ENCODE data around the gene PRR35. TPM values are rescaled to one million over a fixed set of nuclear protein-coding genes. Genes with fewer than 3 reads are reported as not detected.
A peak's percentile ranks its signal among the peaks of the same experiment; 100 is the strongest.

The PRR35 gene
- total RNA-seq, 1 experiment from 2014 or later = 0.06 TPM

DNA sequence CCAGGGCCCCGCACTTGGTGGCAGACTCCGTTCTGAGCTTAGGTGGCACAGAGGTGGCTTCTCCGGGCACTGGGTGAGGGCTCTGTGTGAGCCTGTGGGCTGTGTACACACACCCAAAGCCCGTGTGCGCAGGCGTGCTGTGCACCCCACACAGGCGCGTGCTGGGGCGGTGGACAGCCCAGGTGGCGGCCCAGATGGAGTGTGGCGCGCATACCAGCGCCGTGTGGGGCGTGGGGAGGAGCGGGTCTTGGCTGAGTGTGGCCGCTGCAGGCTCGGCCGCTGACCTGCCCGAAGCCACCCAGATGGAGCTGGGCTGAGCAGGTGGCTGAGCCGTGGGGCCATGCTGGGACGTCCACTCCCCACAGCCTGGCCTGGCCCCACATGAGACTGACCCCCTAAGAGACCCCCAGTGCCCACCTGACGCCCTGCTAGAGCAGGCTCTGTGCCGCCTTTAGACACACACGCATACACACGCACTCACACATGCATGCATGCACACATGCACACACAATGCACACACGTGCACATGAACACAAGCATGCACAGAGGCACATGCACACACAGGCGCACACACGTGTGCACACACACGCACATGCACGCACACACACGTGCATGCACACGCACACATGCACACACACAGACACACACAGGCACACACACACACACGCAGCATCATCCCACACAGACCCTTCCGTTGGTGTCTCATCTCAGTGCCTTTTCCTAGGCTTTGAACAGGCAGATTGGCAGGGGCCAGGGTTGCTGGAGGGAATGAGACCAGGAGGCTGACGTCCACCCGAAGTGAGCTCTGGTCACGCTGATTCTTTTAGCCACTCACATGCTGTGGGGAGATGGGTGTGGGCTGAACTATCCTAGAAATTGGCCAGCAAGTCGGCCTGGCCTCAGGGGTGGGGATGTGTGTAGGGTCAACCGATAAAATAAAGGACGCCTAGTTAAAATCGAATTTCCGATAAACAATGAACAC, 2.1 kb downstream of the PRR35 start:
- no peak for DNase-seq (ENCODE audit: low read depth)

DNA sequence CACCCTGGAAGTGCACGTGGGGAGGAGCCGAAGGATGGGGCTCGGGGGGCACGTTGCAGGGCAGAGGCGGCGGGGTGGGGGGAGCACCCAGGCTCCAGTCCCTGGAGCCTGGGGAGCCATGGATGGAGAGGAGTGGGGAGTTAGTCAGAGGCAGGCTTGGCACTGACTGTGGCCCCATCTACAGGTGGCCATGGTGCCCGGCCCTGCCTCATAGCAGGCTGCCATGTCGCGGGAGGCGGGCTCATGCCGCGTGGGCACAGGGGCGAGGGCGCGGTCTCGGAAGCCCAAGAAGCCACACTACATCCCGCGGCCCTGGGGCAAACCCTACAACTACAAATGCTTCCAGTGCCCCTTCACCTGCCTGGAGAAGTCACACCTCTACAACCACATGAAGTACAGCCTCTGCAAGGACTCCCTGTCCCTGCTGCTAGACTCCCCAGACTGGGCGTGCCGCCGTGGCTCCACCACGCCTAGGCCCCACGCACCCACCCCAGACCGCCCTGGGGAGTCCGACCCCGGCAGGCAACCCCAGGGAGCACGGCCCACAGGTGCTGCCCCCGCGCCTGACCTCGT, 3.0 kb downstream of the PRR35 start:
- DNase-seq (ENCODE audit: low read depth) = no peak

DNA sequence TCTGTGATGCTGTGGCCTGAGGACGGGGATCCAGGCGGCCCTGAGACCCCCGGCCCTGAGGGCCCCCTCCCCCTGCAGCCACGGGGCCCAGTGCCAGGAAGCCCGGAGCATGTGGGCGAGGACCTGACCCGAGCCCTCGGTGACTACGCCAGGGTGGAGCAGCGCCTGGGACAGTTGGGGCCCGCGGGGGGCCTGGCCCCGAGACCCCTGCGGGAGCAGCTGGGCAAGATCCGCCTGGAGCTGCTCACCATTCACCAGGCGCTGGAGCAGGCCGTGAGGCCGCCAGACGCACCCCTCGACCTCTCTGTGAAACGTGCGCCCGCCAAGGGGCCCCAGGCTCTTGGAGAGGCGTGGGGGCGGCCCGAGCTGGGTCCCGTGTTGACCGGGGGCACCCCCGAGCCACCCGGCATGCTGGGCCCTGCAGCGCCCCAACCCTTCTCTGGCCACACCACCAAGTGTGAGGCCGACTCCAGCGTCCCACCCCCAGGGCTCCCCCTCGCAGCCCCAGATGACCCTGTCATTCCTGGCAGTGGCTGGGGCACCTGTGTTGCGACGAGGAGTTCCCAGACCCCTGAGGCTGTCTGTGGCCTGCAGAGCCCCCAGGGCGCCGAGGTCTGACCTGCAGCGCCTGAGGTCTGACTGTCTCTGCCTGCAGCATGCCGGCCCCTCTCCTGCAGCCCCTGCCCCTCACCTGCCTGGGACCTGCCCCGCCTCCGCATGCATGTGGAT, 4.7 kb downstream of the PRR35 start:
- DNase-seq (ENCODE audit: low read depth) = no peak

DNA sequence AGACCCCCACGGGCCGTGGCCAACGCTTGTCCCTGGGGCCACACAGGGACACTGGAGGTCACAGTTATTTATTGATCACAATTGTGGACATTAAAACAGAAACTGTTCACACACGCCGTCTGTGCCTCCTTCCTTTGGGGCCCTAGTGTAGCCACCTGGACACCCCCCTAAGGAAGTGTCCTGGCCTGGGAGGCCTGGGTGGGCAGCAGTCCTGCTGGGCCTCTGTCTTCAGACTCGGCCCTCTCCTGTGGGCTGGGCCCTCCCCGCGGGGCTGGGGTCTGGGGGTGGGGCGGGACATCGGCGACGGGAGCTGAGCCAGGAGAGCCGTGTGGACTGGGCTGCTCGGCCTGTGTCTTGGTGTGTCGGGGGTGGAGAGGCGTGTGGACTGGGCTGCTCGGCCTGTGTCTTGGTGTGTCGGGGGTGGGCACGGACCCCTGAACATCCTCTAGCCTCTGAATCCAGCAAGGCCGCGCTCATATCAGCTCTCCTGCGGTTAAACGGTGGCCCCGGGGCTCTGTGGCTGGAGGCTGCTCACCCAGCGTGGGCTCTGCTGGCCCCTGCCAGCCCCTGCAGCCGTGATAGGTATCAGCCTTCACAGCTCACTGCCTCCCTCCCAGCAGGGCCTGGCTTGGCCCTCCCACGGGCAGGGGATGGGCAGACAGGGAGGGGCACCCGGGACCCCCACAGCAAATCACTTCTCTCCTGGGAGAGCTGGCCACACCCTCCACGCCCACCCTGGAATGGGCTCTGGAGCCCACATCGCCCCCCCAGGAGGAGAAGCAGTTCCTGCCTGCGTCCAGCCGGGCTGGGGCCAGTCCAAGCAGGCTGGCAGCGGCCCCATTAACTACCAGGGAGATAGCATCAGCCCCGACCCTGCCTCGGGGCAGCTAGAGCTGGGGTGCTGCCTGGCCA, 5.5 kb downstream of the PRR35 start:
- no peak for DNase-seq (ENCODE audit: low read depth)

DNA sequence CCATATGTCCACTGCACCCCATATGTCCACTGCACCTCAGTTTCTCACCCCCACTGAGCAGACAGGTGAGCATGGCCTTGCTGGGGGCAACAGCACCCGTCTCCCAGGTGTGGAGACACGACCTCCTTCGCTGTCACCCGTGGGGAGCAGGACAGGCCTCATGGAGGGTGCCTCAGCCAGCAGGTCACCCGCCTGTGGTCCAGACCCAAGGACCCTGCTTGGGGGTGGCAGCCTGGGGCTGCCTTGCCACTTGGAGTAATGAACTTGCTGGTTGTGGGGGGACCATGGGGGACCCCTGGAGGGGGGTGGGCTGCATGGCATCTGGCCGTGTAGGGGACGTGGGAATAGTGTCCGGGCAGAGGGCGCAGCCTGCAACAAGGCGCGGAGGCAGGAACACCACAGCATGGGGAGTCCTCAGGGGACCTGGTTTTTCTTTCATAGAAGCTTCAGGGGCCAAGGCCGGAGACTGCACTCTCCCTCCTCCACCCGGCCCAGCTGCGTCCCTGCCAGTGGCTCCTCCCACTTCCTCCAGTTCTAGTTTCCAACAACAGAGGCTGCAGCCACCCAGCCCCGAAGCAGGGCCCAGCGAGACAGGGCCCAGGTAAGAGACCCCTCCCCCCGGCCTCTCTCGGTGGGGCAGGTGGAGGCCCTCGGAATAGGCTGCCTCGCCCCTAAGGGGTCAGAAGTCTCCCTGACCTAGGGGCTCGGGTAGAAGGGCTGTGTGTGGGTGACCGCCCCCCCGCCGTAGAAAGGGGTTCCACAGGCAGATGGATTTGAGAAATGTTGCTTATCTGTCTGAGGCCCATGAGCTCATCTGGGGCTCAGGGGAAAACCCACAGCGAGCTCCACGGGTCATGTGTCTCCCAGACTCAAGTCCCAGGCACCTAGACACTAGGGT, 6.5 kb downstream of the PRR35 start, which contains the start of gene NHLRC4:
NHLRC4 (plus strand) TSS at position 531 of the 898 bp plus-strand sequence. CDS start 1,043 bp downstream, outside the sequence.
- no peak for DNase-seq (ENCODE audit: low read depth)

DNA sequence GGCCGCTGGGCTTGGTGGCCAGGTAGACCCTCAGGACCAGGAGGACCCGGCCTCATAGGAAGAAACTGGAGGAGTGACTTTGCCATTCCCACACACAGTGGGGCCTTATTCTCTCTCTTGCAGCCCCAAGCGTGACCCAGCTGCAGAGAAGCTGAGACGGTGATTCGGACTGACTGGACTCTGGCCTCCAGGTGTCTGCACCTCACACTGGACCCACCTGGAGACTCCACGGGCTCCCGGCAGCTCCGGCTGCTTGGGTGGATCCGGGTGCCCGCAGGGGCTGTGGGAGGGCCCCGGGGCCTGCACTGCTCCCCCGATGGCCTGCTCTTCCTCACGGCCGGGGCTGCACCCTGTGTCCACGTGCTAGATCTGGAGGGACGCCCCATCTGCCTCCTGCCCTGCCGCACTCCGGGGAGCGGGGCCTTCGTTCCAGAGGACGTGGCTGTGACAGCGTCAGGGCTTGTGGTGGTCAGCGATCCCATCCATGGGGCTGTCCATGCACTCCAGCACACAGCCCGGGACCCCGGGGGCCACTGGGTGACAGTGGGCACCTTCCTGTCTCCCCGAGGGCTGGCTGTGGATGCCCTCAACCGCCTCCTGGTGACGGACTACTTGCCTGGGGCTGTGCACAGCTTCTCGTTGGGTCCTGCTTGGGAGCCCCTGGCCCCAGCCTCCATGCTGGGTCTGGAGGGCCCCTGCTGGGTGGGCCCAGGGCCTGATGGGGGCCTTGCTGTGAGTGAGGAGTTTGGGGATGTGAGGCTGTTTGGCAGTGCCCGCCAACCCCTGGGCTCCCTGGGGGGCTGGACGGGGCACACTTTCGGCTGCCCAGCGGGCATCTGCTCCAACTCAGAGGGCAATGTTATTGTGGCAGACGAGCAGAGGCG, 7.4 kb downstream of the PRR35 start:
- no peak for DNase-seq (ENCODE audit: low read depth)

DNA sequence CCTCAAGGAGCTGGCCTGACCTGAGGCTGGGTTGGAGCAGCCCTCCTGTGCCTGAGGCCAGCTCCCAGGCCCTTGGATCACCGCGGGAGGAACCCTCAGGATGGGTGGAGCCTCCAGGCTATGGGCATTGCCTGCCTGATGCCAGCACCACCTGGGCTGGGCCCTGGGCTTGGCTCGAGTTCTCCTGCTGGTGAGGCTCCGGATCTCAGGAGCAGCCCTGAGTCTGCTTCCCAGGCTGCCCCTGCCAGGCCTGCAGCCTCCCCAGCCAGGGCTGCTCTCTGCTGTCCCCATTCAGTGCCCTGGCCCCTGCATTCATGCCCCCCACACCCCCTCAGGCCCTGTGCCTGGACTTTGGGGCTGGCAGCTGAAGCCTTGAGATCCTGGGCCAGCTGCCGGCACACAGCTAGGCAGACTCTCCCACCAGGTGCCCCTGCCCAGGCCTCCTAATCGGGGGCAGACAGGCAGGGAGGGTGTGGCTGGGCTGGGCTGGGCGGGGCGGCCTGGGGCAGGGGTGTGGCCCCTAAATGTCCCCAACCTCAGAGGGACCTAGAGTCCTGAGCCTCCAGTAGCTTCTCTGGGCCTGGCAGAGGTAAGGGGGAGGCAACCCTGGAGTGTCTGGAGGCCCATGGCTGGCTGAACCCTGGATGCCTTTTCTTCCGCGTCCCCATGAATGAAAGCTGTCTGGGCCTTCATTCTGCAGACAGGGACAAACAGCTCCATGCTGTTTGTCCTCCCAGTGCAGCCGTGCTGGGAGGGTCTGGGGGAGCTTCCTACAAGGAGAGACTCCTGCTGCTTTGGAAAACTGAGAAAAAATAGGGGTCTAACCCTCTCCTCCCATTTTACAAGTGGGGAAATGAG, 8.4 kb downstream of the PRR35 start:
- DNase-seq (ENCODE audit: low read depth) = no peak

DNA sequence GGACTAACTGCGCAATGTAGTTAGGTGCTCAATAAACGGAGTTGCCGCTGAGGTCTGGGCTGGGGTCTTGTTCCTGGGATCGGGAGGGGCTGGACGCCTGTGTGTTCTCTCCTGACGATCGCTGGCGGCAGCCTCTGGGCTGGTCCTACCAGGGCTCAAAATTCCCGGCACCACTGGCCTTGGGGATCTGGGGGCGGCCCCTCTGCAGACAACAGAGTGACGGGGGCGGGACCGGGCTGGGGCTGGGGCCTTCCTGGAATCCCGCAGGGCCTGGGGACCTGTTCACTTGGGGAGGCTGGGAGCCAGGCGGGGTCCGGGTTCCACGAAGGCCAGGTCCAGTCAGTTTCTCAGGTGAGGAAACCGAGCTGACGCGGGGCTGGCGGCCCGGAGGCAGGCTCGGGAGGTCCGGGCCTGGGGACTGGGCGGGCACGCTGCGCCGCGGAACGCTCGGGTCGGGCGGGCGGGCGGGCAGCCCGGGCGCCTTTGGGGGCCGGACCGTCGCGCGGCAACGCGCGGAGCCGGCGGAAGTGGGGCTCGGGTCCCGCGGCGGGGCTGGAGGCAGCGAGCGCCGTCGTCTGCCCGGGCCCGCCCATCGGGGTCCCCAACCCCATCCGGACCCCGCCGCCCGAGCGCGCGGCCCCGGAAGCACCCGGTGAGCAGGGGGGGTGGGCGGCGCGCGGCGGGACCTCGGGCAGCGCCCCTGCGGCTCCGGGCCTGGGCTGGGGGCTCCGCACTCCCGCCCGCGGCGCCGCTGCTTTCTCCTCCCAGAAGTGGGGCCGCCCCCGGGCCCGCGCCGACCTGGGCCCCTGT, 9.5 kb downstream of the PRR35 start, which contains the start of gene PIGQ:
PIGQ (plus strand) TSS at position 524 of the 810 bp plus-strand sequence. CDS start 4,107 bp downstream, outside the sequence.
- DNase-seq (ENCODE audit: low read depth) = peak; percentile 57

DNA sequence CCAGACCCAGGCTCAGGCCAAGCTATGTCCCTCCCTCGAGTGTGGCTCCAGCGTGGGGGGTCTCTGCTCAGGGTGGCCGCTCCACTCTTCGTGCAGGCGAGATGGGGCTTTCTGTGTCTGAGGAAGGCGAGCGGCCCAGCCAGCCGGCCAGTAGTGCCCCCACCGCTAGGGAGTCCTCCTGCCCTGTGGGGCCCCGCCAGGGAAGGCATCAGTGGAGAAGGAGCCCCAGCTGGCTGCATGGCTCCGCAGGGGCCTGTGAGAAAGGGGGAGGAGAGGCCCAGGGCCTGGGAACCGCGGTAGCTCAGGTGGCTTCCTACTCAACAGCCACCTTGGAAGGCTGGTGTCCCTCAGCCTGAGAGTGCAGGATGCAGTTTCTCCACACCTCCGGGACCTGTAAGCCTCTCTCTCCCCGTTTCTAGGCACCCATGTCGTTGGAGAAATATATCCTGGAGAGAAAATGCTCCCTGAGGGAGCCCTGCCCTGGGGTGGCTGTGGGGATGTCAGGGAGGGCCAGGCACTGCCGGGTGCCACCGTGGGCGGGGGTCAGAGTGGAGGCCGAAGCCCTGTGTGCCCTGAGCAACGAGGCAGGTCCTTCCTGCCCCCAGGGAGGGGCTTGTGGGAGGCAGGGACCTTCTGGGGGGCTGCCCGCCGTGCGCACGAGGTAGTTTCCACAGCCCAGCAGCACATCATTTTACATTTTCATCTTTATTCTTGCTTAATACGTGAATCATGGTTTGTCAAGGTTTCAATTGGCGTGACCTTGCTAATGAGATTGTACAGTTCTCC, 12.9 kb downstream of the PRR35 start:
- DNase-seq (ENCODE audit: low read depth) = no peak

DNA sequence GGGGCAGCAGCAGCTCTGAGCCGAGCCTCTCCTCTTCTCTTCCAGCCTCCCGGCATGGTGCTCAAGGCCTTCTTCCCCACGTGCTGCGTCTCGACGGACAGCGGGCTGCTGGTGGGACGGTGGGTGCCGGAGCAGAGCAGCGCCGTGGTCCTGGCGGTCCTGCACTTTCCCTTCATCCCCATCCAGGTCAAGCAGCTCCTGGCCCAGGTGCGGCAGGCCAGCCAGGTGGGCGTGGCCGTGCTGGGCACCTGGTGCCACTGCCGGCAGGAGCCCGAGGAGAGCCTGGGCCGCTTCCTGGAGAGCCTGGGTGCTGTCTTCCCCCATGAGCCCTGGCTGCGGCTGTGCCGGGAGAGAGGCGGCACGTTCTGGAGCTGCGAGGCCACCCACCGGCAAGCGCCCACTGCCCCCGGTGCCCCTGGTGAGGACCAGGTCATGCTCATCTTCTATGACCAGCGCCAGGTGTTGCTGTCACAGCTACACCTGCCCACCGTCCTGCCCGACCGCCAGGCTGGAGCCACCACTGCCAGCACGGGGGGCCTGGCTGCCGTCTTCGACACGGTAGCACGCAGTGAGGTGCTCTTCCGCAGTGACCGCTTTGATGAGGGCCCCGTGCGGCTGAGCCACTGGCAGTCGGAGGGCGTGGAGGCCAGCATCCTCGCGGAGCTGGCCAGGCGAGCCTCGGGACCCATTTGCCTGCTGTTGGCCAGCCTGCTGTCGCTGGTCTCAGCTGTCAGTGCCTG, 14.0 kb downstream of the PRR35 start:
- DNase-seq (ENCODE audit: low read depth) = no peak

DNA sequence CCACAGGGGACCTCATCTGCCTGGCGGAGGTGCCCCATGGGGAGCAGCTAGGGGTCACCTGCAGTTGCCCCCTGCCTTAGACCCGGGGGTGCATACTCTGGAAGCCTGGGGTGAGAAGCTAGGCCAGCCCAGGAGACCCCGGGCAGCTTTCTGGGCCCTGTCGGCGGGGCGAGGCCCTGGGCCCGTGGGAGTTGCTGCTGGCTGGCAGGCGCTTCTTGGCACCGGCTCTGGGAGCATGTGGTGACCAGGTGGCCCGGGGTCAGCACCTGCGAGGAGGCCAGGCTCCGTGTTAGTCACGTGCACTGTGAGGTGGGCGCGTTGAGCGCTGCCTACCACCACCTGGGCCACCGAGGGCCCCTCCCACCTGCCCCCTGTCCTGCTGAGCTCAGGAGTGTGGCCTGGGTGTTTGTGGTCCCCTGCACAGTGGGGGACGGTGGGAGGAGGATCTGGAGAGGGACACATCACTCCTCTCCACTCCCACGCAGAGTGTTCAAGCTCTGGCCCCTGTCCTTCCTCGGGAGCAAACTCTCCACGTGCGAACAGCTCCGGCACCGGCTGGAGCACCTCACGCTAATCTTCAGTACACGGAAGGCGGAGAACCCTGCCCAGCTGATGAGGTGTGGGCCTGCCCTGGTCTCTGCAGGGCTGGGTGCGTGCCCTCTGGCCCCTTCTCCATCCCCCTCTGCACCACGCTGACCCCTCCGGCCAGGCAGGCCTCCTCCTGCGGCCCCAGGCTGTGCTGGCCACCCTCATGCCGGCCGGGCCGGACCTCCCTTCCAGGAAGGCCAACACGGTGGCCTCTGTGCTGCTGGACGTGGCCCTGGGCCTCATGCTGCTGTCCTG, 15.4 kb downstream of the PRR35 start:
- DNase-seq (ENCODE audit: low read depth) = no peak

DNA sequence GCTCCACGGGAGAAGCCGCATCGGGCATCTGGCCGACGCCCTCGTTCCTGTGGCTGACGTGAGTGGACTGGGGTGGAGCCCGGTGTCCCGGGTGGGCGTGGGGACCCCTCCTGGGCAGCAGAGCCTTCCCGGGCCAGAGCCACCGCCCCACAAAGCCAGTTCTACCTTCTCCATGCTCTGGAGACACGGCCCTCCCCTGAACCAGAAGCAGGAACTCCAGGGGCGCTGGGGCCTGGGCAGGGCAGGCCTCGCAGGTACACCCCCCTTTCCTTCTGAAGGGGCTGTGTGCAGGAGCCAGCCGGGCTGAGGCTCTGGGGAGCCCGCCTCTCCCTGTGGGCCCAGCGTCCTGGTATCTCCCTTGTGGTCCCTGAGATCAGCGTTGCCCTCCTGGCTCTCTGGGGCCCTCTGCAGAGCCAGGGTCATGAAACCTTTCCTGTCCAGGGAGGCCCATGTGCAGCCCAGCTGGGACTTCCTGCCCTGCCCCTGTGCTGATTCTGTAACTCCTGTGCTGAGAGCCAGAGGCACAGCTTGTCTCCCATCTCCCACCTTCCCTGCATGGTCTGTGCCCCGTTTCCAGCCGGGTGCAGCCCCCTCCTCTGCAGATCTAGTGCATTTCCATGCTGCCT, 16.1 kb downstream of the PRR35 start:
- DNase-seq (ENCODE audit: low read depth) = no peak

DNA sequence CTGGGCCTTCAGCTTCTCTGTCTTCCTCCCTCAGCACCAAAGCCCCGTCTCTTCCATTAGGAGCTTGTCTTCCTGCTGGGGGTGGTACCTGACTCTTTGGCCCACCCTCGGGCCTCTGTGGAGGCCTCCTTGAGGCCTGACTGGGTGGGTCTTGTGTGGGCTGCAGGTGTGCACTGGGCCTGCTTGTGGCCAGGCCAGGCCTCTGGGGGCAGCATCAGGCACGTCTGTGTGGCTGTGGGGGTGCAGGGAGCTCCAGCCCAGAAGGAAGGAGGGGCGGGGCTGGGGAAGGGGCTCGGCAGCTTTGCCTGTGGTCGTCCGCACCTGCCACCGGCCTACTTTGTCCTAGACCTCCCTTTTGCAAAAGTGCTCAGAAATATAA, 16.6 kb downstream of the PRR35 start:
- DNase-seq (ENCODE audit: low read depth) = no peak

DNA sequence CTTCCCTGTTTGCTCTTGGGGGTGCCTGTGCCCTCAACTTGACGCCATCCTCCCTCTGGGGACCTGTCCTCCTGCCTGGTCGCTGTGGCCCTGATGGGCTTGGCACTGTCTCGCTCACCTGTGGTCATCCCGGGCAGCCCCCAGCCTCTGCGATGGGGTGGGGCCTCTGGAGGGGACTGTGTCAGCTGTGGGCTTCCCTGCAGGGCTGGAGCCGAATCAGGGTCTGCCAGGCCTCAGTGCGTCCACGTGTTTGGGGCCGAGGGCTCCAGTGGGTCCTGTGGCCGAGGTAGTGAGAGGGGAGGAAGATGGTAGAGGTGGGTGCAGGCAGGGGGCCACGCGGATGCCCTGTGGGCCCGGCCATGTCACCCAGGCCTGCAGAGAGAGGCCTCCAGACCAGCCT, 17.6 kb downstream of the PRR35 start:
- no peak for DNase-seq (ENCODE audit: low read depth)
